ENCODE results near the gene CYP1A2. TPM values are rescaled to one million over a fixed set of nuclear protein-coding genes. Genes with fewer than 3 reads are reported as not detected.

CYP1A2 gene
- total RNA-seq, 1 experiment from 2014 or later, result not detected

DNA sequence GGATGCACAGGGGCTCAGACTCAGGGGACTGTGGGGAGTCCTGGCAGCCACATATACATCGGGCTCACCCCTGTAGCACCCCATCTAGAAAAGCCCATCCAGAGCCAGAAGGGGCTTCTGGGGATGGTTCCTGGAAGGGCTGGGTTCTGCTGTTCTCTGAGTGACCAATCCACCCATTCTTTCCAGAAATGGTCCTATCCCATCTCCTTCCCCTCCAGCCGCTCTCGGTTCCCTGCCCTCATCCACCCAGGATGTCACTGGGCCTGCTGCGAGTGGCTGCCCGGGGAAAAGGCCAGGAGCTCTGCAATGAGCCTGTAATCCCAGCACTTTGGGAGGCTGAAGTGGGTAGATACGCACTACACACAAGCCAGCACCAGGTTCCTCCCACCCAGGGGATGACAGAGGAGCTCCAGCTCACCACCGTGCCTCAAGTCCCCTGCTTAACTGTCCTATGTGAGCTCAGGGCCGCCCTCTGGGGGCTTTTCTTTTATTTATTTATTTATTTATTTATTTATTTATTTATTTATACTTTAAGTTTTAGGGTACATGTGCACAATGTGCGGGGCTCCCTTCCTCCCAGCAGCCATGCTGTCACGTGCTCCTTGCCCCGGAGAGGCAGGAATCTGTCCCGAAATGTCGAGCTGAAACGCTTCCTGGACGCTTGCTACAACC is 19.6 kb downstream of the CYP1A2 start:
- Histone ChIP-seq H3K9me3 (ENCODE audit: control insufficient read depth, low read depth, low read length) (no peaks in the 10 kb centered on the region), H3K79me2 (ENCODE audit: insufficient read depth, low read length) (no peaks in the 10 kb centered on the region), H3K18ac (ENCODE audit: insufficient read length, low read depth, low read length) (no peak overlapping the region), H3K23me2 (ENCODE audit: insufficient read length, low read depth, low read length, poor library complexity, severe bottlenecking) (no peaks in the 10 kb centered on the region), H2BK120ac (ENCODE audit: low read depth, low read length, poor library complexity, severe bottlenecking) (no peak overlapping the region), H4K20me1 (ENCODE audit: control insufficient read depth, insufficient read depth, insufficient read length) (no peaks in the 10 kb centered on the region), H3T11ph (ENCODE audit: low read length) (no peak overlapping the region), H3K4me2 (ENCODE audit: insufficient read depth, insufficient read length, low read length) (peak overlapping the region; percentile 20), H3K23ac (ENCODE audit: insufficient read length, low read depth, low read length) (no peak overlapping the region), H4K91ac (ENCODE audit: insufficient read length, low read depth, low read length) (no peak overlapping the region), H4K5ac (ENCODE audit: insufficient read length, low read depth, low read length) (no peak overlapping the region), H2AK5ac (ENCODE audit: insufficient read length, low read length) (no peak overlapping the region), H3K4me1 (ENCODE audit: insufficient read depth, low read length) (no peaks in the 10 kb centered on the region), H3K79me1 (ENCODE audit: insufficient read depth, low read depth, low read length, poor library complexity, severe bottlenecking) (no peaks in the 10 kb centered on the region), H2BK20ac (ENCODE audit: low read depth, low read length, poor library complexity, severe bottlenecking) (no peak overlapping the region), H3K56ac (ENCODE audit: insufficient read length, low read depth, low read length) (no peak overlapping the region), H3K4ac (ENCODE audit: low read depth, low read length) (no peak overlapping the region), H3K9ac (ENCODE audit: extremely low read depth, insufficient read length, low read length) (no peak overlapping the region), H2BK15ac (ENCODE audit: low read depth, low read length) (no peak overlapping the region), H2BK5ac (ENCODE audit: insufficient read length, low read length) (no peak overlapping the region), H2BK12ac (ENCODE audit: insufficient read length, low read depth, low read length) (no peak overlapping the region), H4K8ac (replicated peaks; ENCODE audit: insufficient read length, low read depth, low read length) (no peak overlapping the region), H3K14ac (ENCODE audit: insufficient read depth, low read length) (no peak overlapping the region; the same call in 1 of the 2 replicates), H2AFZ (ENCODE audit: low read length) (peak overlapping the region; percentile 74), H3K27ac (ENCODE audit: insufficient read length, low read depth, low read length) (no peak overlapping the region), H3K27me3 (ENCODE audit: insufficient read depth, low read length) (no peaks in the 10 kb centered on the region; the same call in 1 of the 2 replicates)
- TF ChIP-seq, protein P1, sequence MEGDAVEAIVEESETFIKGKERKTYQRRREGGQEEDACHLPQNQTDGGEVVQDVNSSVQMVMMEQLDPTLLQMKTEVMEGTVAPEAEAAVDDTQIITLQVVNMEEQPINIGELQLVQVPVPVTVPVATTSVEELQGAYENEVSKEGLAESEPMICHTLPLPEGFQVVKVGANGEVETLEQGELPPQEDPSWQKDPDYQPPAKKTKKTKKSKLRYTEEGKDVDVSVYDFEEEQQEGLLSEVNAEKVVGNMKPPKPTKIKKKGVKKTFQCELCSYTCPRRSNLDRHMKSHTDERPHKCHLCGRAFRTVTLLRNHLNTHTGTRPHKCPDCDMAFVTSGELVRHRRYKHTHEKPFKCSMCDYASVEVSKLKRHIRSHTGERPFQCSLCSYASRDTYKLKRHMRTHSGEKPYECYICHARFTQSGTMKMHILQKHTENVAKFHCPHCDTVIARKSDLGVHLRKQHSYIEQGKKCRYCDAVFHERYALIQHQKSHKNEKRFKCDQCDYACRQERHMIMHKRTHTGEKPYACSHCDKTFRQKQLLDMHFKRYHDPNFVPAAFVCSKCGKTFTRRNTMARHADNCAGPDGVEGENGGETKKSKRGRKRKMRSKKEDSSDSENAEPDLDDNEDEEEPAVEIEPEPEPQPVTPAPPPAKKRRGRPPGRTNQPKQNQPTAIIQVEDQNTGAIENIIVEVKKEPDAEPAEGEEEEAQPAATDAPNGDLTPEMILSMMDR (conservative IDR thresholded peaks at IDR 0.05), result no peak
- 0 out of 7 replicates have a peak overlapping the region, but pooled peaks of 1 of the 3 experiments have one; percentile 80 for H3K27ac Mint-ChIP-seq
- no peak for DNase-seq
- peaks cover 17 to 23% of the 10 kb centered on the region in 2 experiments for H3K4me1 Mint-ChIP-seq
- peaks cover 39% of the 10 kb centered on the region for H3K27me3 Mint-ChIP-seq (ENCODE audit: low read depth)
- no CpG with 5 or more reads among the region's 15 CpGs for WGBS (ENCODE audit: extremely low coverage, insufficient read length, low lambda C conversion rate)
- H3K9me3 Mint-ChIP-seq, result no peaks in the 10 kb centered on the region
- H3K36me3 Mint-ChIP-seq (ENCODE audit: insufficient read depth in 1 of 3, low read depth in 3 of 3), result no peaks in the 10 kb centered on the region
- peak overlapping the region; percentile 49 to 54 for H3K4me3 Mint-ChIP-seq

Data from H9 (cell line).